Keratinocyte (primary cell): Measurements from ENCODE around the gene LTBP3.

Experiments used
- CTCF ChIP-seq, 3 experiments: IDR thresholded peaks in 1 of 3; conservative IDR thresholded peaks in 1 of 3; optimal IDR thresholded peaks in 1 of 3; 2 replicates in 2 of 3; 3 replicates in 1 of 3; pipeline versions ENCODE3 to v1.5.1; 2011; ENCODE audit warnings: low read length in 3 of 3, mild to moderate bottlenecking in 3 of 3, moderate library complexity in 2 of 3, control low read depth in 1 of 3, inconsistent platforms in 1 of 3; ENCODE audit not compliant: insufficient read depth in 2 of 3; ENCODE audit errors: extremely low read depth in 1 of 3
- EZH2 ChIP-seq: IDR thresholded peaks from one replicate; pipeline ENCODE4 v1.6.1; 2012; ENCODE audit warnings: inconsistent platforms, mild to moderate bottlenecking, low read length, moderate library complexity

GRCh38 chr11:65559951-65560537 lies 1.9 kb upstream of the LTBP3 start:
- TF ChIP-seq EZH2 (no peak), CTCF (optimal IDR thresholded peaks at IDR 0.05 in 1 of 3, IDR thresholded peaks at IDR 0.05 in 1 of 3, conservative IDR thresholded peaks at IDR 0.05 in 1 of 3; ENCODE audit: extremely low read depth in 1 of 3, insufficient read depth in 2 of 3, low read length in 3 of 3) (no peak)
